Uterus (tissue), 2 donors: Measurements from ENCODE around the gene ENTPD1.

Experiments used
- CTCF ChIP-seq, 4 experiments: fragments of 200-600 bp in 2 of 4; fragments of 450-650 bp in 2 of 4; sonication (generic) in 2 of 4; IDR thresholded peaks; one replicate each; pipeline ENCODE4 v1.5.1; 2016 to 2019; ENCODE audit warnings: antibody characterized with exemption in 4 of 4, mild to moderate bottlenecking in 2 of 4, moderate library complexity in 1 of 4
- POLR2A ChIP-seq, 2 donors: fragments of 450-650 bp; IDR thresholded peaks; one replicate each; pipeline ENCODE4 v1.6.1; 2016; ENCODE audit warnings: antibody characterized with exemption in 2 of 2, mild to moderate bottlenecking in 1 of 2, moderate library complexity in 1 of 2

GRCh38 chr10:95877881-95878280 is 121.9 kb downstream of the ENTPD1 start:
- TF ChIP-seq CTCF (IDR thresholded peaks at IDR 0.05): no peak
- TF ChIP-seq POLR2A (IDR thresholded peaks at IDR 0.05): no peak
